ENCODE results near the gene GRID1.

DNA sequence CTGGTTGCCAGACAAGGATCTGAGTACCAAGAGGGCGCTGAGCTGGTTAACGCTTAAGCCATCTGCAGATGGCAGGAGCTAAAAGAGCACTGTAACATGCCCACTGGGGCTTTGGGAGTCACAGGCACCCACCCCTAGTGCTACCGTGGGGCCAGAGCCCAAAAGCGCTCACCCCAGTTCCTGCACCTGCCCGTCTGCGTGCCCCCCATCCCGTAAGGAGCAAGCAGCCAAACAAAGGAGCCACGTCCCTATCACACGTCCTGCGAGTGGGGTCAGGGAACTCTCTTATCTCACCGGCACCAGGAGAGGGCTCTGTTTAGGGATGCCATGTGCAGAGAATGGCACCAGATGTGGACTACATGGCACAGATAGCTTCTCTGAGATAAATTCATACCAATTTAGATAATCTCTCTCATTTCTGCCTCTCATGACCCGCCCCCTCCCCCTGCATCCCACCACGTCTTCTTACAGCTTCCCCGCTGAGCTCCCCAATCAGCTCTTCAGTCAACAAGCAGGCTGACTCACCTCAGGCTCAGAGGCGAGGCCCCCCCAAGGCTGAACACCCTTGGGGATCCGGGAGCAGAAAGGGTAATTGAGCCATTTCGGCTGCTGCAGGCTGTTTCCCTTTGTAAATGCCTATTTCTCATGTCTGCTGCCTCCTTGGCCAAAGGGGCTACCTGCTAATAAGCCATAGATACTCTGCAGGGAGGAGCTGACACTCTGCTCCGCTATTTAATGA is 235.7 kb downstream of the GRID1 start:
- no peak for TF ChIP-seq EZH2 (IDR thresholded peaks at IDR 0.05; ENCODE audit: insufficient read depth, poor library complexity, severe bottlenecking)
- no peak for TF ChIP-seq EZH2phosphoT487 (IDR thresholded peaks at IDR 0.05; ENCODE audit: insufficient read depth, low read depth)
